A549 (cell line): Measurements from ENCODE around the gene BICC1. TPM values are rescaled to one million over a fixed set of nuclear protein-coding genes. Genes with fewer than 3 reads are reported as not detected.

Experiments
- ATAC-seq, 2 experiments: fragments of 200-7000 bp in 1 of 2; fragments of >200 bp in 1 of 2; cut with Nextera tagmentation in 1 of 2; cut with Tn5 transposase in 1 of 2; 3 replicates each; pipeline versions ENCODE4 v1.8.0 to v1.9.1; 2018 to 2020; ENCODE audit warnings: mild to moderate bottlenecking in 1 of 2, moderate library complexity in 1 of 2
- CTCF ChIA-PET: fragments of 300-600 bp; sonication (Branson Sonifier 250); formaldehyde crosslinking; extraction: SDS; loops from one replicate; lab custom pipeline; 2021; ENCODE audit warnings: antibody characterized with exemption, inconsistent platforms; lab: Yijun Ruan, JAX
- POLR2A ChIA-PET: fragments of 350-600 bp; formaldehyde crosslinking; extraction: SDS; loops from one replicate; lab custom pipeline; 2021; ENCODE audit warnings: antibody characterized with exemption, inconsistent platforms; lab: Yijun Ruan, JAX
- DNase-seq, 2 experiments: peaks; one replicate each; pipeline versions ENCODE4 v3.0.0 to v3.0.0-alpha.2; 2011 to 2016; ENCODE audit warnings: low read depth in 1 of 2, low spot score in 1 of 2
- FAIRE-seq: peaks from 2 replicates; lab custom pipeline; 2011; peaks lifted over from hg19 to GRCh38; lab: Jason Lieb, UNC
- H3K27ac ChIP-seq, 2 experiments: fragments of >200 bp; sonication (Bioruptor Twin); formaldehyde crosslinking; 3 replicates each; pipeline ENCODE4 v1.5.1; 2016 to 2017
- H3K4me1 ChIP-seq: fragments of >200 bp; sonication (Bioruptor Twin); formaldehyde crosslinking; 3 replicates; pipeline ENCODE4 v1.6.1; 2016
- H3K4me2 ChIP-seq: fragments of >200 bp; sonication (Bioruptor Twin); formaldehyde crosslinking; 3 replicates; pipeline ENCODE4 v1.6.1; 2016
- H3K4me3 ChIP-seq: fragments of >200 bp; sonication (Bioruptor Twin); formaldehyde crosslinking; 3 replicates; pipeline ENCODE4 v1.5.1; 2016
- H3K9me3 ChIP-seq: fragments of >200 bp; sonication (Bioruptor Twin); formaldehyde crosslinking; 3 replicates; pipeline ENCODE4 v1.6.1; 2016
- BCL3 ChIP-seq: fragments of >200 bp; sonication (Bioruptor Twin); formaldehyde crosslinking; IDR thresholded peaks from 3 replicates; pipeline ENCODE4 v1.6.1; 2016
- BHLHE40 ChIP-seq: IDR thresholded peaks from 2 replicates; pipeline ENCODE4 v1.6.1; 2012; ENCODE audit warnings: low read depth, low read length, inconsistent platforms
- CBX2 ChIP-seq: fragments of 200-600 bp; sonication (generic); IDR thresholded peaks from 2 replicates; pipeline ENCODE4 v1.6.1; 2016; ENCODE audit warnings: low read depth, mild to moderate bottlenecking, borderline replicate concordance
- CEBPB ChIP-seq, 2 experiments: fragments of >200 bp in 1 of 2; sonication (Bioruptor Twin) in 1 of 2; formaldehyde crosslinking in 1 of 2; IDR thresholded peaks; 2 replicates each; pipeline ENCODE4 v1.6.1; 2012 to 2016
- CTCF ChIP-seq: fragments of >200 bp; sonication (Bioruptor Twin); formaldehyde crosslinking; IDR thresholded peaks from 3 replicates; pipeline ENCODE4 v1.5.1; 2016
- EP300 ChIP-seq, 2 experiments: fragments of >200 bp; sonication (Bioruptor Twin); formaldehyde crosslinking; IDR thresholded peaks; 2 replicates in 1 of 2; 3 replicates in 1 of 2; pipeline ENCODE4 v1.6.1; 2016 to 2017
- ESRRA ChIP-seq: fragments of 150-350 bp; IDR thresholded peaks from 2 replicates; pipeline ENCODE4 v1.6.1; 2014; ENCODE audit warnings: mild to moderate bottlenecking, low read length, borderline replicate concordance
- FOSL2 ChIP-seq, 2 experiments: fragments of 450-650 bp in 1 of 2; fragments of >200 bp in 1 of 2; sonication (Bioruptor Twin) in 1 of 2; formaldehyde crosslinking; IDR thresholded peaks; 2 replicates each; pipeline versions ENCODE4 v1.5.0 to v1.6.1; 2016 to 2020; ENCODE audit warnings: mild to moderate bottlenecking in 1 of 2, moderate library complexity in 1 of 2
- FOXS1 ChIP-seq: fragments of 250-450 bp; sonication (Bioruptor Pico); IDR thresholded peaks from 2 replicates; pipeline ENCODE4 v1.5.0; 2020; ENCODE audit warnings: mild to moderate bottlenecking, moderate library complexity
- GATA3 ChIP-seq: IDR thresholded peaks from 2 replicates; pipeline ENCODE4 v1.6.1; 2012; ENCODE audit warnings: borderline replicate concordance
- HDAC2 ChIP-seq: fragments of 200-600 bp; sonication (generic); IDR thresholded peaks from 2 replicates; pipeline ENCODE4 v1.6.1; 2016
- HES2 ChIP-seq: fragments of >200 bp; sonication (Bioruptor Twin); formaldehyde crosslinking; IDR thresholded peaks from 2 replicates; pipeline ENCODE4 v1.6.1; 2016
- HEYL ChIP-seq: fragments of 250-450 bp; sonication (Bioruptor Pico); IDR thresholded peaks from 2 replicates; pipeline ENCODE4 v1.8.0; 2021; ENCODE audit warnings: mild to moderate bottlenecking, moderate library complexity
- HOXA7 ChIP-seq: fragments of 250-450 bp; sonication (Bioruptor Pico); IDR thresholded peaks from 2 replicates; pipeline ENCODE4 v1.5.0; 2020; ENCODE audit warnings: mild to moderate bottlenecking, moderate library complexity
- JUNB ChIP-seq: fragments of >200 bp; sonication (Bioruptor Twin); formaldehyde crosslinking; IDR thresholded peaks from 2 replicates; pipeline ENCODE4 v1.6.1; 2016
- KDM1A ChIP-seq: fragments of 200-600 bp; sonication (generic); IDR thresholded peaks from 2 replicates; pipeline ENCODE4 v1.6.1; 2016; ENCODE audit warnings: low read depth, mild to moderate bottlenecking
- MAFK ChIP-seq: fragments of 450-650 bp; IDR thresholded peaks from 2 replicates; pipeline ENCODE4 v1.6.1; 2014; ENCODE audit not compliant: partially characterized antibody
- POLR2A ChIP-seq: IDR thresholded peaks from 2 replicates; pipeline ENCODE4 v1.6.1; 2012; ENCODE audit warnings: mild to moderate bottlenecking, low read length
- POLR2AphosphoS2 ChIP-seq: conservative IDR thresholded peaks from 2 replicates; pipeline ENCODE4 v1.6.1; 2012; ENCODE audit warnings: low read length, improper control_type of control experiment, inconsistent platforms
- RARB ChIP-seq: fragments of 250-450 bp; sonication (Bioruptor Pico); IDR thresholded peaks from 2 replicates; pipeline ENCODE4 v1.8.0; 2021; ENCODE audit warnings: mild to moderate bottlenecking, moderate library complexity
- RCOR1 ChIP-seq: fragments of 150-350 bp; IDR thresholded peaks from 2 replicates; pipeline ENCODE4 v1.6.1; 2014; ENCODE audit warnings: antibody characterized with exemption, low read length, low read depth
- RFX5 ChIP-seq: fragments of 450-650 bp; IDR thresholded peaks from 2 replicates; pipeline ENCODE4 v1.7.1; 2014; ENCODE audit warnings: antibody characterized with exemption, mild to moderate bottlenecking, moderate library complexity
- RNF2 ChIP-seq: fragments of 200-600 bp; sonication (generic); IDR thresholded peaks from 2 replicates; pipeline ENCODE4 v1.6.1; 2016; ENCODE audit warnings: low read depth, mild to moderate bottlenecking, antibody characterized with exemption, moderate library complexity, borderline replicate concordance
- SMC3 ChIP-seq: fragments of >200 bp; sonication (Bioruptor Twin); formaldehyde crosslinking; IDR thresholded peaks from 3 replicates; pipeline ENCODE4 v1.6.1; 2018; ENCODE audit warnings: inconsistent platforms
- ZC3H11A ChIP-seq: fragments of 450-650 bp; IDR thresholded peaks from 2 replicates; pipeline ENCODE4 v1.6.1; 2014; ENCODE audit warnings: antibody characterized with exemption, mild to moderate bottlenecking
- ZNF302 ChIP-seq: fragments of 250-450 bp; sonication (Bioruptor Pico); IDR thresholded peaks from 2 replicates; pipeline ENCODE4 v1.9.0; 2021; ENCODE audit warnings: inconsistent platforms, mild to moderate bottlenecking, moderate library complexity
- ZSCAN20 ChIP-seq: fragments of 250-450 bp; sonication (Bioruptor Pico); IDR thresholded peaks from 2 replicates; pipeline ENCODE4 v1.8.0; 2022; ENCODE audit warnings: mild to moderate bottlenecking, moderate library complexity
- WGBS: methylation state at CpG from one replicate; pipeline ENCODE4 v1.1.6; 2017; ENCODE audit errors: missing lambda C conversion rate; 5-methylcytosine and 5-hydroxymethylcytosine counted together
- polyA plus RNA-seq, 4 experiments: library from polyadenylated mRNA; depleted of rRNA in 3 of 4; stranded (reverse); fragments of >200 nt; fragmentation: RNase III in 1 of 4; extraction: RNeasy Plus Mini Kit Qiagen cat#74134 plus additional on column Dnase treatment in 1 of 4; gene quantifications; 2 replicates in 3 of 4; 3 replicates in 1 of 4; pipeline ENCODE4 v1.2.3, GENCODE V29; 2011 to 2017
- TF ChIP-seq, protein P1 (sequence below): IDR thresholded peaks from 2 replicates; pipeline ENCODE4 v1.6.1; 2012
- TF ChIP-seq, protein P2 (sequence below): fragments of 250-450 bp; sonication (Bioruptor Pico); IDR thresholded peaks from 2 replicates; pipeline ENCODE4 v1.5.0; 2020; ENCODE audit warnings: low read depth, mild to moderate bottlenecking, moderate library complexity
- TF ChIP-seq, protein P3 (sequence below): IDR thresholded peaks from 2 replicates; pipeline ENCODE4 v1.6.1; 2012; ENCODE audit warnings: low read depth, borderline replicate concordance
- TF ChIP-seq, protein P4 (sequence below): fragments of 450-650 bp; IDR thresholded peaks from 2 replicates; pipeline ENCODE4 v1.6.1; 2014; ENCODE audit warnings: antibody characterized with exemption

Gene BICC1
- polyA plus RNA-seq, 2 of the 4 experiments (the other 2 are of a cell fraction): 36.9 to 56.8 TPM

GRCh38 chr10:58727633-58728032 is 215.0 kb downstream of the BICC1 start:
- no peak for FAIRE-seq
- ATAC-seq: no peak
- no peak overlapping the region for H3K4me2 ChIP-seq
- TF ChIP-seq CEBPB (IDR thresholded peaks at IDR 0.05) (no peak), RFX5 (no peak), KDM1A (no peak), RCOR1 (no peak), ZC3H11A (no peak), FOSL2 (IDR thresholded peaks at IDR 0.05) (no peak), FOSL2 (CRISPR knock-in tag; IDR thresholded peaks at IDR 0.05) (no peak), MAFK (no peak), RNF2 (no peak), SMC3 (no peak), ESRRA (no peak), GATA3 (no peak), HEYL (CRISPR knock-in tag) (no peak), POLR2AphosphoS2 (no peak), ZSCAN20 (CRISPR knock-in tag) (no peak), CTCF (no peak), HOXA7 (CRISPR knock-in tag) (no peak), JUNB (no peak)
- TF ChIP-seq, protein P1, sequence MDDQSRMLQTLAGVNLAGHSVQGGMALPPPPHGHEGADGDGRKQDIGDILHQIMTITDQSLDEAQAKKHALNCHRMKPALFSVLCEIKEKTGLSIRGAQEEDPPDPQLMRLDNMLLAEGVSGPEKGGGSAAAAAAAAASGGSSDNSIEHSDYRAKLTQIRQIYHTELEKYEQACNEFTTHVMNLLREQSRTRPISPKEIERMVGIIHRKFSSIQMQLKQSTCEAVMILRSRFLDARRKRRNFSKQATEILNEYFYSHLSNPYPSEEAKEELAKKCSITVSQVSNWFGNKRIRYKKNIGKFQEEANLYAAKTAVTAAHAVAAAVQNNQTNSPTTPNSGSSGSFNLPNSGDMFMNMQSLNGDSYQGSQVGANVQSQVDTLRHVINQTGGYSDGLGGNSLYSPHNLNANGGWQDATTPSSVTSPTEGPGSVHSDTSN: no peak
- TF ChIP-seq, all 56 proteins: peak for 0
- Histone ChIP-seq H3K4me3 (no peak overlapping the region), H3K4me1 (peaks cover 24% of the 10 kb centered on the region), H3K27ac (no peak overlapping the region), H3K9me3 (peaks cover 23% of the 10 kb centered on the region)
- CTCF ChIA-PET: no interaction called here
- POLR2A ChIA-PET: no interaction called here
- DNase-seq: no peak

- ATAC-seq (no peak), DNase-seq (no peak), FAIRE-seq (no peak)
- TF ChIP-seq JUNB: no peak
- TF ChIP-seq POLR2AphosphoS2: no peak
- TF ChIP-seq, protein P2, sequence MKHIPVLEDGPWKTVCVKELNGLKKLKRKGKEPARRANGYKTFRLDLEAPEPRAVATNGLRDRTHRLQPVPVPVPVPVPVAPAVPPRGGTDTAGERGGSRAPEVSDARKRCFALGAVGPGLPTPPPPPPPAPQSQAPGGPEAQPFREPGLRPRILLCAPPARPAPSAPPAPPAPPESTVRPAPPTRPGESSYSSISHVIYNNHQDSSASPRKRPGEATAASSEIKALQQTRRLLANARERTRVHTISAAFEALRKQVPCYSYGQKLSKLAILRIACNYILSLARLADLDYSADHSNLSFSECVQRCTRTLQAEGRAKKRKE (CRISPR knock-in tag): no peak
- TF ChIP-seq HES2: no peak
- no peak for TF ChIP-seq BCL3
- TF ChIP-seq BHLHE40: no peak
- no peak for TF ChIP-seq RARB (CRISPR knock-in tag)
- TF ChIP-seq RNF2: no peak
- no peak for TF ChIP-seq FOXS1 (CRISPR knock-in tag)
- no peak for TF ChIP-seq CTCF
- TF ChIP-seq, protein P3, sequence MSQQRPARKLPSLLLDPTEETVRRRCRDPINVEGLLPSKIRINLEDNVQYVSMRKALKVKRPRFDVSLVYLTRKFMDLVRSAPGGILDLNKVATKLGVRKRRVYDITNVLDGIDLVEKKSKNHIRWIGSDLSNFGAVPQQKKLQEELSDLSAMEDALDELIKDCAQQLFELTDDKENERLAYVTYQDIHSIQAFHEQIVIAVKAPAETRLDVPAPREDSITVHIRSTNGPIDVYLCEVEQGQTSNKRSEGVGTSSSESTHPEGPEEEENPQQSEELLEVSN: no peak
- no peak for TF ChIP-seq ZNF302 (CRISPR knock-in tag)
- TF ChIP-seq, protein P4, sequence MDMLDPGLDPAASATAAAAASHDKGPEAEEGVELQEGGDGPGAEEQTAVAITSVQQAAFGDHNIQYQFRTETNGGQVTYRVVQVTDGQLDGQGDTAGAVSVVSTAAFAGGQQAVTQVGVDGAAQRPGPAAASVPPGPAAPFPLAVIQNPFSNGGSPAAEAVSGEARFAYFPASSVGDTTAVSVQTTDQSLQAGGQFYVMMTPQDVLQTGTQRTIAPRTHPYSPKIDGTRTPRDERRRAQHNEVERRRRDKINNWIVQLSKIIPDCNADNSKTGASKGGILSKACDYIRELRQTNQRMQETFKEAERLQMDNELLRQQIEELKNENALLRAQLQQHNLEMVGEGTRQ: no peak
- TF ChIP-seq GATA3: no peak
- TF ChIP-seq EP300 (IDR thresholded peaks at IDR 0.05): no peak
- TF ChIP-seq POLR2A: no peak
- no peak for TF ChIP-seq HOXA7 (CRISPR knock-in tag)
- TF ChIP-seq CBX2: no peak
- no peak for TF ChIP-seq HDAC2
- TF ChIP-seq HEYL (CRISPR knock-in tag): no peak
- Histone ChIP-seq H3K9me3 (peaks cover 23% of the 10 kb centered on the region), H3K4me3 (no peak overlapping the region), H3K4me2 (no peak overlapping the region), H3K4me1 (peaks cover 22% of the 10 kb centered on the region; the same call in 1 of the 3 replicates), H3K27ac (no peak overlapping the region)
- CTCF ChIA-PET: interaction anchor here (0.7 to 1.0 kb wide), 2 partner anchors 13 to 344 kb away, joined by 3 read pairs; no protein-coding TSS in a partner anchor
- POLR2A ChIA-PET: no interaction called here
- 95% methylated on average over 3 of the region's 3 CpGs for WGBS
These were observed 218.6 kb downstream of the BICC1 start for GRCh38 chr10:58731276-58731675.
